H9 (cell line): ENCODE measurements around the gene PTPRH. TPM values are rescaled to one million over a fixed set of nuclear protein-coding genes. Genes with fewer than 3 reads are reported as not detected.
A peak's percentile ranks its signal among the peaks of the same experiment; 100 is the strongest.
"Not testable (repeated sequence)": the region's sequence is repeated elsewhere in the genome, so short reads cannot be mapped to it uniquely, and the experiment has no call there.

Experiments used
- DNase-seq: peaks from one replicate; pipeline ENCODE4 v3.0.0-alpha.2; 2017
- H2AFZ ChIP-seq: one replicate; pipeline ENCODE4 v1.6.1; 2013; ENCODE audit warnings: mild to moderate bottlenecking, low read length, control low read depth, moderate library complexity
- H2AK5ac ChIP-seq: 2 replicates; pipeline ENCODE4 v1.6.1; 2013; ENCODE audit warnings: low read length, control low read depth, mixed read lengths; ENCODE audit not compliant: insufficient read length
- H2BK120ac ChIP-seq: one replicate; pipeline ENCODE4 v1.6.1; 2013; ENCODE audit warnings: low read depth, mild to moderate bottlenecking, low read length, control low read depth, inconsistent platforms; ENCODE audit not compliant: poor library complexity, severe bottlenecking
- H2BK12ac ChIP-seq: 2 replicates; pipeline ENCODE4 v1.6.1; 2013; ENCODE audit warnings: low read length, control low read depth, mixed read lengths, low read depth; ENCODE audit not compliant: insufficient read length
- H2BK15ac ChIP-seq: 2 replicates; pipeline ENCODE4 v1.6.1; 2013; ENCODE audit warnings: low read depth, low read length, control low read depth
- H2BK20ac ChIP-seq: one replicate; pipeline ENCODE4 v1.6.1; 2013; ENCODE audit warnings: low read depth, mild to moderate bottlenecking, low read length, control low read depth, inconsistent platforms; ENCODE audit not compliant: poor library complexity, severe bottlenecking
- H2BK5ac ChIP-seq: 2 replicates; pipeline ENCODE4 v1.6.1; 2013; ENCODE audit warnings: low read length, control low read depth, mixed read lengths; ENCODE audit not compliant: insufficient read length
- H3K14ac ChIP-seq: 2 replicates; pipeline ENCODE4 v1.6.1; 2013; ENCODE audit warnings: low read length, control low read depth; ENCODE audit not compliant: insufficient read depth
- H3K18ac ChIP-seq: 2 replicates; pipeline ENCODE4 v1.6.1; 2013; ENCODE audit warnings: low read depth, mild to moderate bottlenecking, mixed read lengths, low read length, control low read depth; ENCODE audit not compliant: insufficient read length
- H3K23ac ChIP-seq: 2 replicates; pipeline ENCODE4 v1.6.1; 2013; ENCODE audit warnings: low read length, control low read depth, mixed read lengths, low read depth; ENCODE audit not compliant: insufficient read length
- H3K23me2 ChIP-seq: 2 replicates; pipeline ENCODE4 v1.6.1; 2013; ENCODE audit warnings: low read depth, mild to moderate bottlenecking, mixed read lengths, low read length, control low read depth; ENCODE audit not compliant: insufficient read length, poor library complexity, severe bottlenecking
- H3K27ac ChIP-seq: 2 replicates; pipeline ENCODE4 v1.5.1; 2013; ENCODE audit warnings: low read length, control low read depth, mixed read lengths, low read depth; ENCODE audit not compliant: insufficient read length
- H3K27me3 ChIP-seq: 2 replicates; pipeline ENCODE4 v1.6.1; 2013; ENCODE audit warnings: low read length, control low read depth, inconsistent platforms; ENCODE audit not compliant: insufficient read depth
- H3K4ac ChIP-seq: 2 replicates; pipeline ENCODE4 v1.6.1; 2013; ENCODE audit warnings: low read depth, mild to moderate bottlenecking, control low read depth, inconsistent platforms, low read length, moderate library complexity
- H3K4me1 ChIP-seq: 2 replicates; pipeline ENCODE4 v1.6.1; 2013; ENCODE audit warnings: low read length, control low read depth, inconsistent platforms; ENCODE audit not compliant: insufficient read depth
- H3K4me2 ChIP-seq: 2 replicates; pipeline ENCODE4 v1.6.1; 2013; ENCODE audit warnings: low read length, control low read depth, mixed read lengths; ENCODE audit not compliant: insufficient read length, insufficient read depth
- H3K56ac ChIP-seq: 2 replicates; pipeline ENCODE4 v1.6.1; 2013; ENCODE audit warnings: low read depth, mild to moderate bottlenecking, mixed read lengths, low read length, control low read depth; ENCODE audit not compliant: insufficient read length
- H3K79me1 ChIP-seq: 2 replicates; pipeline ENCODE4 v1.6.1; 2013; ENCODE audit warnings: low read depth, mild to moderate bottlenecking, moderate library complexity, low read length, control low read depth, inconsistent platforms; ENCODE audit not compliant: insufficient read depth, poor library complexity, severe bottlenecking
- H3K79me2 ChIP-seq: 2 replicates; pipeline ENCODE4 v1.6.1; 2013; ENCODE audit warnings: low read length, control low read depth, inconsistent platforms; ENCODE audit not compliant: insufficient read depth
- H3K9ac ChIP-seq: 2 replicates; pipeline ENCODE4 v1.6.1; 2013; ENCODE audit warnings: low read length, control low read depth, mixed read lengths; ENCODE audit not compliant: insufficient read length; ENCODE audit errors: extremely low read depth
- H3K9me3 ChIP-seq: one replicate; pipeline ENCODE4 v1.6.1; 2013; ENCODE audit warnings: low read depth, low read length, inconsistent platforms; ENCODE audit not compliant: control insufficient read depth
- H3T11ph ChIP-seq: one replicate; pipeline ENCODE4 v1.6.1; 2013; ENCODE audit warnings: mild to moderate bottlenecking, low read length, control low read depth, inconsistent platforms
- H4K20me1 ChIP-seq: one replicate; pipeline ENCODE4 v1.6.1; 2013; ENCODE audit not compliant: control insufficient read depth, insufficient read length, insufficient read depth
- H4K5ac ChIP-seq: 2 replicates; pipeline ENCODE4 v1.6.1; 2013; ENCODE audit warnings: low read depth, mild to moderate bottlenecking, mixed read lengths, low read length, control low read depth; ENCODE audit not compliant: insufficient read length
- H4K8ac ChIP-seq: replicated peaks from 2 replicates; pipeline ENCODE4 v1.6.1; 2013; ENCODE audit warnings: low read length, control low read depth, mixed read lengths, low read depth; ENCODE audit not compliant: insufficient read length
- H4K91ac ChIP-seq: 2 replicates; pipeline ENCODE4 v1.6.1; 2013; ENCODE audit warnings: low read depth, mild to moderate bottlenecking, moderate library complexity, mixed read lengths, low read length, control low read depth; ENCODE audit not compliant: insufficient read length
- H3K27ac Mint-ChIP-seq, 3 experiments: 2 replicates in 2 of 3; 3 replicates in 1 of 3; pipeline ENCODE4 v1.8.0; 2020 to 2021; ENCODE audit warnings: mixed read lengths in 3 of 3, mild to moderate bottlenecking in 1 of 3, moderate library complexity in 1 of 3
- H3K27me3 Mint-ChIP-seq: 2 replicates; pipeline ENCODE4 v1.8.0; 2021; ENCODE audit warnings: low read depth, mild to moderate bottlenecking, moderate library complexity, mixed read lengths
- H3K36me3 Mint-ChIP-seq, 3 experiments: 2 replicates in 2 of 3; 3 replicates in 1 of 3; pipeline ENCODE4 v1.8.0; 2020 to 2021; ENCODE audit warnings: low read depth in 3 of 3, mixed read lengths in 3 of 3; ENCODE audit not compliant: insufficient read depth in 1 of 3
- H3K4me1 Mint-ChIP-seq, 2 experiments: 2 replicates each; pipeline ENCODE4 v1.8.0; 2020; ENCODE audit warnings: mixed read lengths in 2 of 2
- H3K4me3 Mint-ChIP-seq, 2 experiments: 2 replicates in 1 of 2; 3 replicates in 1 of 2; pipeline ENCODE4 v1.8.0; 2020 to 2021; ENCODE audit warnings: mild to moderate bottlenecking in 2 of 2, mixed read lengths in 2 of 2, moderate library complexity in 1 of 2
- H3K9me3 Mint-ChIP-seq, 2 experiments: 2 replicates in 1 of 2; 3 replicates in 1 of 2; pipeline ENCODE4 v1.8.0; 2020; ENCODE audit warnings: mild to moderate bottlenecking in 2 of 2, mixed read lengths in 2 of 2, moderate library complexity in 1 of 2
- CTCF ChIP-seq: fragments of 200-600 bp; sonication (generic); conservative IDR thresholded peaks from 3 replicates; pipeline ENCODE4 v1.8.0; 2021; ENCODE audit warnings: antibody characterized with exemption, mild to moderate bottlenecking
- WGBS: extraction: QIAGEN DNeasy Blood & Tissue Kit; methylation state at CpG from one replicate; pipeline ENCODE4 v1.1.7; 2013; ENCODE audit warnings: missing lambda C conversion rate, low lambda C conversion rate, mixed read lengths; ENCODE audit not compliant: insufficient read length; ENCODE audit errors: extremely low coverage; 5-methylcytosine and 5-hydroxymethylcytosine counted together
- total RNA-seq: library from RNA; stranded (reverse); gene quantifications from 2 replicates; pipeline ENCODE4 v1.2.1, GENCODE V29; 2021

The PTPRH gene
- total RNA-seq, 1 experiment from 2014 or later, result 0.24 TPM

- no peak overlapping the region for H2BK15ac ChIP-seq
- H4K91ac ChIP-seq, result no peak overlapping the region
- H3K23ac ChIP-seq, result no peak overlapping the region
- H4K5ac ChIP-seq, result no peak overlapping the region
- no peak overlapping the region for H3K18ac ChIP-seq
- no peak overlapping the region for H3K27ac ChIP-seq
- no peak overlapping the region for H2BK20ac ChIP-seq
- no peaks in the 10 kb centered on the region for H3K9me3 ChIP-seq
- DNase-seq, result peak; percentile 99
- no peaks in the 10 kb centered on the region for H3K27me3 ChIP-seq
- no peak for TF ChIP-seq CTCF
- H3K4ac ChIP-seq, result no peak overlapping the region
- no peaks in the 10 kb centered on the region for H3K79me2 ChIP-seq
- WGBS, result no CpG with 5 or more reads among the region's 52 CpGs
- H3T11ph ChIP-seq, result no peak overlapping the region
- Mint-ChIP-seq H3K4me1 (peaks cover 18 to 27% of the 10 kb centered on the region in 2 experiments), H3K27me3 (peaks cover 19% of the 10 kb centered on the region), H3K4me3 (peak overlapping the region; percentile 81 to 95), H3K36me3 (peaks cover 23 to 32% (median 28%) of the 10 kb centered on the region in 3 experiments), H3K9me3 (no peaks in the 10 kb centered on the region; a peak in 2 of 5 replicates), H3K27ac (peak overlapping the region; percentile 93 to 94 (median 94); a peak in 6 of 7 replicates)
- H3K4me2 ChIP-seq, result peak overlapping the region; percentile 89
- peaks cover 13% of the 10 kb centered on the region for H3K23me2 ChIP-seq
- H4K20me1 ChIP-seq, result no peaks in the 10 kb centered on the region
- H3K4me1 ChIP-seq, result no peaks in the 10 kb centered on the region; the same call in 1 of the 2 replicates
- no peak overlapping the region for H2BK120ac ChIP-seq
- H2AK5ac ChIP-seq, result no peak overlapping the region
- H4K8ac ChIP-seq, result no peak overlapping the region
- H3K56ac ChIP-seq, result no peak overlapping the region
- no peak overlapping the region for H2BK12ac ChIP-seq
- peak overlapping the region; percentile 37 for H3K9ac ChIP-seq
- no peaks in the 10 kb centered on the region for H3K79me1 ChIP-seq
- no peak overlapping the region for H2AFZ ChIP-seq
- H2BK5ac ChIP-seq, result no peak overlapping the region
- peak overlapping the region; percentile 65 for H3K14ac ChIP-seq
Observed at GRCh38 chr19:55156202-55157063, 52.9 kb downstream of the PTPRH start.

- not testable (repeated sequence) for H3K79me1 ChIP-seq, H3K4ac ChIP-seq, H3K9me3 ChIP-seq, H3K23me2 ChIP-seq, H4K91ac ChIP-seq, H2BK15ac ChIP-seq, H3K79me2 ChIP-seq, H3K56ac ChIP-seq, H3K9me3 Mint-ChIP-seq, H3K18ac ChIP-seq, H4K5ac ChIP-seq, H2BK12ac ChIP-seq, H3K27ac Mint-ChIP-seq, H2AK5ac ChIP-seq, H3T11ph ChIP-seq, H3K27ac ChIP-seq, H4K20me1 ChIP-seq, H2BK20ac ChIP-seq, H2BK5ac ChIP-seq, DNase-seq, H4K8ac ChIP-seq, H3K23ac ChIP-seq, H2BK120ac ChIP-seq, H3K4me1 ChIP-seq, H3K27me3 ChIP-seq, H2AFZ ChIP-seq
- Histone ChIP-seq H3K9ac (peak overlapping the region; percentile 56), H3K14ac (peak overlapping the region; percentile 65; the same call in 1 of the 2 replicates), H3K4me2 (peak overlapping the region; percentile 89)
- Mint-ChIP-seq H3K4me3 (peak overlapping the region; percentile 81 to 95), H3K36me3 (peaks cover 25 to 39% (median 34%) of the 10 kb centered on the region in 3 experiments), H3K27me3 (peaks cover 14% of the 10 kb centered on the region), H3K4me1 (peaks cover 18 to 24% of the 10 kb centered on the region in 2 experiments)
- WGBS, result no CpG with 5 or more reads among the region's 5 CpGs
Observed at GRCh38 chr19:55155784-55156183, 53.5 kb downstream of the PTPRH start.
